CD8-positive, alpha-beta memory T cell (primary cell): Measurements from ENCODE around the gene ZNF205. TPM values are rescaled to one million over a fixed set of nuclear protein-coding genes. Genes with fewer than 3 reads are reported as not detected.
"Not testable (repeated sequence)": the region's sequence is repeated elsewhere in the genome, so short reads cannot be mapped to it uniquely, and the experiment has no call there.

ENCODE experiments used
- CTCF ChIA-PET: fragments of 350-600 bp; sonication (Branson Sonifier 250); formaldehyde crosslinking; loops from one replicate; lab custom pipeline; 2021; ENCODE audit warnings: antibody characterized with exemption; lab: Charles Lee
- POLR2A ChIA-PET: fragments of 350-600 bp; sonication (Branson Sonifier 250); formaldehyde crosslinking; loops from one replicate; lab custom pipeline; 2021; ENCODE audit warnings: antibody characterized with exemption; lab: Charles Lee
- DNase-seq, 5 donors: peaks; one replicate each; pipeline versions ENCODE4 v3.0.0 to v3.0.0-alpha.2; 2020 to 2022; ENCODE audit warnings: mixed read lengths in 1 of 5
- H3K27ac ChIP-seq: one replicate; pipeline ENCODE4 v1.7.0; 2013; ENCODE audit warnings: low read depth, mild to moderate bottlenecking, low read length, moderate library complexity
- H3K27me3 ChIP-seq: 2 replicates; pipeline ENCODE4 v1.7.0; 2013; ENCODE audit warnings: low read length, mild to moderate bottlenecking; ENCODE audit not compliant: insufficient read depth, poor library complexity, severe bottlenecking
- H3K36me3 ChIP-seq: 2 replicates; pipeline ENCODE4 v1.7.0; 2013; ENCODE audit warnings: mild to moderate bottlenecking, low read length, moderate library complexity; ENCODE audit not compliant: insufficient read depth
- H3K4me1 ChIP-seq: 2 replicates; pipeline ENCODE4 v1.7.0; 2013; ENCODE audit warnings: mild to moderate bottlenecking, low read length, moderate library complexity; ENCODE audit not compliant: insufficient read depth
- H3K4me3 ChIP-seq: 2 replicates; pipeline ENCODE4 v1.7.0; 2013; ENCODE audit warnings: mild to moderate bottlenecking, low read length
- H3K9me3 ChIP-seq: 2 replicates; pipeline ENCODE4 v1.7.0; 2013; ENCODE audit warnings: mild to moderate bottlenecking, low read length
- H3K27ac Mint-ChIP-seq, 8 donors: one replicate each; pipeline ENCODE4 v1.8.0; 2020 to 2021; ENCODE audit warnings: mixed read lengths in 8 of 8, mild to moderate bottlenecking in 6 of 8, inconsistent platforms in 3 of 8, moderate library complexity in 3 of 8
- H3K27me3 Mint-ChIP-seq, 2 donors: one replicate each; pipeline ENCODE4 v1.8.0; 2020 to 2021; ENCODE audit warnings: mixed read lengths in 2 of 2, mild to moderate bottlenecking in 1 of 2, moderate library complexity in 1 of 2
- H3K36me3 Mint-ChIP-seq, 3 donors: one replicate each; pipeline ENCODE4 v1.8.0; 2020 to 2021; ENCODE audit warnings: mixed read lengths in 3 of 3, inconsistent platforms in 1 of 3, mild to moderate bottlenecking in 1 of 3
- H3K4me1 Mint-ChIP-seq, 3 donors: one replicate each; pipeline ENCODE4 v1.8.0; 2020 to 2021; ENCODE audit warnings: mixed read lengths in 3 of 3, inconsistent platforms in 1 of 3, mild to moderate bottlenecking in 1 of 3
- H3K4me3 Mint-ChIP-seq, 7 donors: one replicate each; pipeline ENCODE4 v1.8.0; 2020 to 2021; ENCODE audit warnings: mixed read lengths in 7 of 7, mild to moderate bottlenecking in 6 of 7, moderate library complexity in 4 of 7, inconsistent platforms in 2 of 7
- H3K9me3 Mint-ChIP-seq, 5 donors: one replicate each; pipeline ENCODE4 v1.8.0; 2020 to 2022; ENCODE audit warnings: mixed read lengths in 5 of 5, mild to moderate bottlenecking in 3 of 5, moderate library complexity in 2 of 5, inconsistent platforms in 1 of 5
- polyA plus RNA-seq: library from polyadenylated mRNA; unstranded; fragments of 300-500 nt; fragmentation: Illumina TruSeq; gene quantifications from one replicate; pipeline ENCODE4 v1.2.3, GENCODE V29; 2021
- total RNA-seq, 2 experiments: library from RNA; stranded (reverse); gene quantifications; one replicate each; pipeline ENCODE4 v1.2.3, GENCODE V29; 2021

Gene ZNF205
- total and polyA plus RNA-seq, 3 experiments from 2014 or later: 0.11 TPM; not detected in 2

DNA sequence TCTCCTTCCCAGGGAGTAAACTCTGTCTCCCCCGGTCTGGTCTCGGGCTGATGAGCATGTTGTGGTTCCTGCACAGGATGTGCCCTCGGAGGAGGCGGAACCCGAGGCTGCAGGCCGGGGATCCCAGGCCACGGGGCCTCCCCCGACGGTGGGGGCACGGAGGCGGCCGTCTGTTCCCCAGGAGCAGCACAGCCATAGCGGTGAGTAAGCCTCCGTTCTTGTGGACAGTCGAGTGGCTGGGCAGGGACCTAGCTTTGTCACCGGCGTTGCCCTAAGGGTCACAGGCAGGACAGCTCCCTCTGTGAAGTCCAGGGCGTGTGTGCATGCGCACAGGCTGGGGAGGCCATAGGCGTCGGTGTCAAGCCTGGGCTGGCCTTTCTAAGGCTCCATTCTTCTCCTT is 26.0 kb downstream of the ZNF205 start:
- DNase-seq: no peak
- H3K9me3 Mint-ChIP-seq: no peaks in the 10 kb centered on the region
- ChIA-PET CTCF (interaction anchor here (1.7 to 14.6 kb wide), 3 partner anchors 9 to 107 kb away, joined by 4 to 218 read pairs (median 123); partner anchors contain the start of gene BICDL2), POLR2A (no interaction called here)
- Histone ChIP-seq H3K27ac (no peak overlapping the region), H3K27me3 (no peaks in the 10 kb centered on the region), H3K36me3 (no peaks in the 10 kb centered on the region), H3K9me3 (no peaks in the 10 kb centered on the region), H3K4me1 (peaks cover 17% of the 10 kb centered on the region), H3K4me3 (no peak overlapping the region)
- H3K27ac Mint-ChIP-seq: peak overlapping the region in 1 of 8 donors; percentile 73
- no peaks in the 10 kb centered on the region for H3K27me3 Mint-ChIP-seq
- H3K4me3 Mint-ChIP-seq: no peak overlapping the region
- H3K4me1 Mint-ChIP-seq: peaks cover 16 to 25% (median 21%) of the 10 kb centered on the region in 3 donors
- peaks cover 0 to 61% (median 4%) of the 10 kb centered on the region in 3 donors for H3K36me3 Mint-ChIP-seq

GRCh38 chr16:3138823-3139426 is 26.5 kb downstream of the ZNF205 start:
- H3K27me3 ChIP-seq: no peaks in the 10 kb centered on the region
- ChIA-PET POLR2A (no interaction called here), CTCF (interaction anchor here (1.1 to 1.7 kb wide), 2 partner anchors 80 to 107 kb away, joined by 3 to 4 read pairs; no protein-coding TSS in a partner anchor)
- H3K9me3 ChIP-seq: no peaks in the 10 kb centered on the region
- H3K27ac Mint-ChIP-seq: peak overlapping the region in 3 of 8 donors; percentile 70 to 82 (median 73)
- peaks cover 13 to 22% (median 18%) of the 10 kb centered on the region in 3 donors for H3K4me1 Mint-ChIP-seq
- H3K4me1 ChIP-seq: peaks cover 14% of the 10 kb centered on the region
- no peaks in the 10 kb centered on the region for H3K9me3 Mint-ChIP-seq
- H3K4me3 ChIP-seq: no peak overlapping the region
- H3K27ac ChIP-seq: no peak overlapping the region
- H3K36me3 ChIP-seq: no peaks in the 10 kb centered on the region
- DNase-seq: no peak
- H3K36me3 Mint-ChIP-seq: peaks cover 0 to 61% (median 4%) of the 10 kb centered on the region in 3 donors
- no peaks in the 10 kb centered on the region for H3K27me3 Mint-ChIP-seq
- H3K4me3 Mint-ChIP-seq: peak overlapping the region in 3 of 7 donors; percentile 38 to 62 (median 56)

DNA sequence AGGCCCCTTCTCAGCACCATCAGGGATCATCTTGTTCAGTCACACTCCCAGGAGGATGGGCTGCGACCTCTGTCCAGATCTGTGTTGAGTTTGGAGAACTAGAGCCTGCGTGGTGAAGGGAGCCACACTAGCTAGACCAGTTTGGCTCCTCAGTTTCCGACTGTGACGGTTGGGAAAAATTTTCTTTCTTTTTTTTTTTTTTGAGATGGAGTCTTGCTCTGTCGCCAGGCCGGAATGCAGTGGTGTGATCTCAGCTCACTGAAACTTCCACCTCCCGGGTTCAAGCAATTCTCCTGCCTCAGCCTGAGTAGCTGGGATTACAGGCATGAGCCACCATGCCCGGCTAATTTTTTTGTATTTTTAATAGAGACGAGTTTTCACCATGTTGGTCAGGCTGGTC is 27.2 kb downstream of the ZNF205 start:
- Mint-ChIP-seq H3K27ac (peak overlapping the region in 1 of 8 donors; percentile 14), H3K36me3 (peaks cover 0 to 58% (median 4%) of the 10 kb centered on the region in 3 donors), H3K4me1 (peaks cover 11 to 18% (median 15%) of the 10 kb centered on the region in 3 donors)
- not testable (repeated sequence) for H3K27me3 ChIP-seq, H3K27ac ChIP-seq, H3K4me3 ChIP-seq, DNase-seq, H3K27me3 Mint-ChIP-seq, H3K9me3 Mint-ChIP-seq, H3K36me3 ChIP-seq, H3K9me3 ChIP-seq, H3K4me3 Mint-ChIP-seq
- H3K4me1 ChIP-seq: peaks cover 11% of the 10 kb centered on the region
- ChIA-PET POLR2A (interaction anchor here (0.7 kb wide), 1 partner anchor 17 kb away, joined by 3 read pairs; no protein-coding TSS in a partner anchor), CTCF (interaction anchor here (1.1 to 1.7 kb wide), 4 partner anchors 10 to 108 kb away, joined by 3 to 5 read pairs (median 4); no protein-coding TSS in a partner anchor)

DNA sequence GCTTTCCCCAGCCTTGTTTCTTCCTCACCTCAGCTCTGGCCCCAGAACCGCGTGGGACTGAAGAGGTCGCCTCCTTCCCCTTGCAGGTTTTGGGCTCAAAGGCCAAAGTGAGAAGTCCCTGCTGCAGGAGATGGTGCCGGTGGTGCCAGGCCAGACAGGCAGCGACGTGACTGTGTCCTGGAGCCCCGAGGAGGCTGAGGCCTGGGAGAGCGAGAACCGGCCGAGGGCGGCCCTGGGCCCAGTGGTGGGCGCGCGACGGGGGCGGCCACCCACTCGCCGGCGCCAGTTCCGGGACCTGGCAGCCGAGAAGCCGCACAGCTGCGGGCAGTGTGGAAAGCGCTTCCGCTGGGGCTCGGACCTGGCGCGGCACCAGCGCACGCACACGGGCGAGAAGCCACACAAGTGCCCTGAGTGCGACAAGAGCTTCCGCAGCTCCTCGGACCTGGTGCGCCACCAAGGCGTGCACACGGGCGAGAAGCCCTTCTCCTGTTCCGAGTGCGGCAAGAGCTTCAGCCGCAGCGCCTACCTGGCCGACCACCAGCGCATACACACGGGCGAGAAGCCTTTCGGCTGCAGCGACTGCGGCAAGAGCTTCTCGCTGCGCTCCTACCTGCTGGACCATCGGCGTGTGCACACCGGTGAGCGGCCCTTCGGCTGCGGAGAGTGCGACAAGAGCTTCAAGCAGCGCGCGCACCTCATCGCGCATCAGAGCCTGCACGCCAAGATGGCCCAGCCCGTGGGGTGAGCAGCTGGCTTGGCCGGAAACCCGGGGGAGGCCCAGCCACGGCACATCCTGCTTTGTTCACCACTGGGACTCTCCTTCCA is 28.4 kb downstream of the ZNF205 start:
- H3K27ac ChIP-seq: no peak overlapping the region
- no peak for DNase-seq
- no peaks in the 10 kb centered on the region for H3K9me3 Mint-ChIP-seq
- peaks cover 5 to 8% (median 7%) of the 10 kb centered on the region in 3 donors for H3K4me1 Mint-ChIP-seq
- no peaks in the 10 kb centered on the region for H3K27me3 Mint-ChIP-seq
- CTCF ChIA-PET: interaction anchor here (0.6 to 1.5 kb wide), 4 partner anchors 9 to 11 kb away, joined by 3 to 5 read pairs (median 4); no protein-coding TSS in a partner anchor
- H3K4me3 ChIP-seq: no peak overlapping the region
- H3K27ac Mint-ChIP-seq: no peak overlapping the region
- H3K36me3 Mint-ChIP-seq: peaks cover 0 to 51% (median 4%) of the 10 kb centered on the region in 3 donors
- no peaks in the 10 kb centered on the region for H3K36me3 ChIP-seq
- peaks cover 5% of the 10 kb centered on the region for H3K4me1 ChIP-seq
- POLR2A ChIA-PET: no interaction called here
- H3K4me3 Mint-ChIP-seq: no peak overlapping the region
- H3K27me3 ChIP-seq: no peaks in the 10 kb centered on the region
- no peaks in the 10 kb centered on the region for H3K9me3 ChIP-seq

DNA sequence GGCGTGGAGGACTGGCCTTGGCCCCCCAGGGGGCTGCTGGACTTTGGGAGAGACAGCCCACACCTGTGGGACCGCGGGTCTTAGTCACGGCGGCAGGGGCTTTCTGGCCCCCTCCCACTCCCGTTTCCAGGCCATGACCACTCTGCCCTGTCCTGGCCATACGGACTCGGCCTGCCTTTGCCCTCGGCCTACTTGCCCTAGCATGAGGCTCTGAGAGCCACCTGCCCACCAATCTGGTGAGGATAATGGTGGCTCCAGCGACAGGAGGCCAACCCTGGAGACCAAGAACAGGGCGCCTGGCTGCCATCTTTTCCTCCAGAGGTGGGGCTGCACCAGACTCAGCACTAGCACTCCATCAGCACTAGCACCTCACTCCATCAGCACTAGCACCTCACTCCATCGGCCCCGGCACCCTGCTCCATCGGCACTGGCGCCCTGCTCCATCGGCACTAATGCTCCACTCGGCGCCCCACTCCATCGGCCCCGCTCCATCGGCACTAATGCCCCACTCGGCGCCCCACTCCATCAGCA is 29.5 kb downstream of the ZNF205 start:
- H3K36me3 ChIP-seq: no peaks in the 10 kb centered on the region
- Mint-ChIP-seq H3K27me3 (no peaks in the 10 kb centered on the region), H3K9me3 (no peaks in the 10 kb centered on the region), H3K4me3 (peak overlapping the region in 1 of 7 donors; percentile 70), H3K27ac (no peak overlapping the region), H3K36me3 (peaks cover 0 to 50% (median 4%) of the 10 kb centered on the region in 3 donors), H3K4me1 (peaks cover 0 to 4% (median 2%) of the 10 kb centered on the region in 3 donors)
- H3K4me3 ChIP-seq: no peak overlapping the region
- H3K9me3 ChIP-seq: no peaks in the 10 kb centered on the region
- POLR2A ChIA-PET: no interaction called here
- H3K4me1 ChIP-seq: no peaks in the 10 kb centered on the region
- no peak for DNase-seq
- no peaks in the 10 kb centered on the region for H3K27me3 ChIP-seq
- CTCF ChIA-PET: interaction anchor here (11.0 kb wide), 1 partner anchor 9 kb away, joined by 123 read pairs; the partner anchor contains the start of gene ZNF213
- H3K27ac ChIP-seq: no peak overlapping the region

- no peaks in the 10 kb centered on the region for H3K9me3 ChIP-seq
- Mint-ChIP-seq H3K4me1 (peaks cover 0 to 4% (median 0%) of the 10 kb centered on the region in 3 donors), H3K27me3 (no peaks in the 10 kb centered on the region), H3K9me3 (no peaks in the 10 kb centered on the region), H3K4me3 (peak overlapping the region in 1 of 7 donors; percentile 70), H3K27ac (no peak overlapping the region), H3K36me3 (peaks cover 0 to 47% (median 4%) of the 10 kb centered on the region in 3 donors)
- H3K27me3 ChIP-seq: no peaks in the 10 kb centered on the region
- no peaks in the 10 kb centered on the region for H3K4me1 ChIP-seq
- no peaks in the 10 kb centered on the region for H3K36me3 ChIP-seq
- H3K27ac ChIP-seq: no peak overlapping the region
- ChIA-PET POLR2A (no interaction called here), CTCF (interaction anchor here (0.5 to 11.0 kb wide), 2 partner anchors 10 to 74 kb away, joined by 3 to 123 read pairs; partner anchors contain the start of gene ZNF213)
- no peak for DNase-seq
- H3K4me3 ChIP-seq: no peak overlapping the region
These were observed 29.9 kb downstream of the ZNF205 start for GRCh38 chr16:3142327-3142726.

DNA sequence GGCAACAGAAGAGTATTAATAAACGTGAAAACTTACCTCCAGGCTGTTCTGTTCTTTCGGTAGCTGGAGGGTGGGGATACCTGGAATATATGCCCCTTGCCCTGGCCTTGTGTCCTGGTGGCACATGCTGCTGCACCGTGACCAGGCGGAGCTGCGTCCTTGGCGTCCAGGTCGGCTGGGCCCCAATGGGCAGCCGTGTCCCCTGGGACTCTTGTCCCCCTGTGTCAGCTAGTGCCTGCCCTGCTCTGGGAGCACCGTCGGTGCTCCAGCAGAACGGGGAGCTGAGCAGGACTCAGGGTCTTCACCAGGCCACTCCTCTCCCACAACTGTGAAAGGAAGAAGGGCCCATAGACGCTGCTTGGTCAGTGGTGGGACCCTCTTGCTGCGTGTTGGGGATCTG is 30.4 kb downstream of the ZNF205 start:
- ChIA-PET POLR2A (no interaction called here), CTCF (interaction anchor here (0.5 to 11.0 kb wide), 2 partner anchors 10 to 73 kb away, joined by 3 to 123 read pairs; partner anchors contain the start of gene ZNF213)
- Mint-ChIP-seq H3K4me1 (peaks cover 0 to 4% (median 0%) of the 10 kb centered on the region in 3 donors), H3K27ac (no peak overlapping the region), H3K4me3 (no peak overlapping the region), H3K9me3 (no peaks in the 10 kb centered on the region), H3K36me3 (peaks cover 0 to 42% (median 4%) of the 10 kb centered on the region in 3 donors), H3K27me3 (no peaks in the 10 kb centered on the region)
- Histone ChIP-seq H3K27me3 (no peaks in the 10 kb centered on the region), H3K27ac (no peak overlapping the region), H3K4me1 (no peaks in the 10 kb centered on the region), H3K4me3 (no peak overlapping the region), H3K36me3 (no peaks in the 10 kb centered on the region), H3K9me3 (no peaks in the 10 kb centered on the region)
- no peak for DNase-seq
